ENCODE results near the gene CFLAR.

DNA sequence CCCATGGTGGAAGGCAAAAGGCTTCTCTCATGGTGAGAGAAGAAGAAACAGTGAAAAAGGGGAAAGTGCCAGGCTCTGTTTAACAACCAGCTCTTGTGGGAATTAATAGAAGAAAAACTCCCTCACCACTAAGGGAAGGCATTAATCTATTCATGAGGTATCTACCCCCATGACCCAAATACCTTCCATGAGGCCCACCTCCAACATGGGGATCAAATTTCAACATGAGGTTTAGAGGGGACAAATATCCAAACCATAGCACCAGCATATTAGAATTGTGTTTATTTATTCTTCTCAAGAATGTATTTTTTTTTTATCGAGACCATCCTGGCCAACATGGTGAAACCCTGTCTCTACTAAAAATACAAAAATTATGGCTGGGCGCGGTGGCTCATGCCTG is 4.9 kb upstream of the CFLAR start:
- TF ChIP-seq, protein P1, sequence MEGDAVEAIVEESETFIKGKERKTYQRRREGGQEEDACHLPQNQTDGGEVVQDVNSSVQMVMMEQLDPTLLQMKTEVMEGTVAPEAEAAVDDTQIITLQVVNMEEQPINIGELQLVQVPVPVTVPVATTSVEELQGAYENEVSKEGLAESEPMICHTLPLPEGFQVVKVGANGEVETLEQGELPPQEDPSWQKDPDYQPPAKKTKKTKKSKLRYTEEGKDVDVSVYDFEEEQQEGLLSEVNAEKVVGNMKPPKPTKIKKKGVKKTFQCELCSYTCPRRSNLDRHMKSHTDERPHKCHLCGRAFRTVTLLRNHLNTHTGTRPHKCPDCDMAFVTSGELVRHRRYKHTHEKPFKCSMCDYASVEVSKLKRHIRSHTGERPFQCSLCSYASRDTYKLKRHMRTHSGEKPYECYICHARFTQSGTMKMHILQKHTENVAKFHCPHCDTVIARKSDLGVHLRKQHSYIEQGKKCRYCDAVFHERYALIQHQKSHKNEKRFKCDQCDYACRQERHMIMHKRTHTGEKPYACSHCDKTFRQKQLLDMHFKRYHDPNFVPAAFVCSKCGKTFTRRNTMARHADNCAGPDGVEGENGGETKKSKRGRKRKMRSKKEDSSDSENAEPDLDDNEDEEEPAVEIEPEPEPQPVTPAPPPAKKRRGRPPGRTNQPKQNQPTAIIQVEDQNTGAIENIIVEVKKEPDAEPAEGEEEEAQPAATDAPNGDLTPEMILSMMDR (IDR thresholded peaks at IDR 0.05; ENCODE audit: low read length): no peak
- TF ChIP-seq EZH2 (IDR thresholded peaks at IDR 0.05; ENCODE audit: borderline replicate concordance, low read length): no peak

All from OCI-LY1 (cell line).